Fibroblast of skin of scalp (primary cell): Measurements from ENCODE around the gene NID1.
A peak's percentile ranks its signal among the peaks of the same experiment; 100 is the strongest.
"Not testable (repeated sequence)": the region's sequence is repeated elsewhere in the genome, so short reads cannot be mapped to it uniquely, and the experiment has no call there.

Experiments used
- DNase-seq: peaks from one replicate; pipeline ENCODE4 v3.0.0-alpha.2; 2013

The NID1 gene

GRCh38 chr1:235933017-235933765 lies 131.7 kb downstream of the NID1 start:
- no peak for DNase-seq

- no peak for DNase-seq
Measured at GRCh38 chr1:235932090-235932510, 132.8 kb downstream of the NID1 start.

- DNase-seq, result no peak
Measured at GRCh38 chr1:235931171-235931738, 133.6 kb downstream of the NID1 start.

GRCh38 chr1:235930543-235930942 lies 134.3 kb downstream of the NID1 start:
- no peak for DNase-seq

GRCh38 chr1:235929216-235929615 lies 135.7 kb downstream of the NID1 start:
- peak; percentile 55 for DNase-seq

- DNase-seq, result no peak
Measured at GRCh38 chr1:235928197-235928596, 136.7 kb downstream of the NID1 start.

- DNase-seq, result not testable (repeated sequence)
Measured at GRCh38 chr1:235927551-235927950, 137.3 kb downstream of the NID1 start.
